Amygdala (tissue), 56 donors: ENCODE data around the gene RNF111.
"Not testable (repeated sequence)": the region's sequence is repeated elsewhere in the genome, so short reads cannot be mapped to it uniquely, and the experiment has no call there.

ENCODE experiments used
- DNase-seq, 56 donors: peaks; one replicate each; lab custom pipeline; 2025; lab: John Stamatoyannopoulos, UW

The RNF111 gene

DNA sequence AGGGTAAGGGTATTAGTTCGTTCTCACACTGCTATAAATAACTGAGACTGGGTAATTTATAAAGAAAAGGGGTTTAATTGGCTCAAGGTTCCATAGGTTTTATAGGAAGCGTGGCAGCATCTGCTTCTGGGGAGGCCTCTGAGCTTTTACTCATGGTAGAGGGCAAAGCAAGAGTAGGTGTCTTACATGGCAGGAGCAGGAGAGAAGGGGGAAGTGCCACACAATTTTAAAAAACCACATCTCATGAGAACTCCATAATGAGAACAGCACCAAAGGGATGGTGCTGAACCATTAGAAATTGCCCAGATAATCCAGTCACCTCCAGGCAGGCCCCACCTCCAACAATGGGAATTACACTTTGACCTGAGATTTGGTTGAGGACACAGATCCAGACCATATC, 12.2 kb downstream of the RNF111 start:
- DNase-seq, result no peak

DNA sequence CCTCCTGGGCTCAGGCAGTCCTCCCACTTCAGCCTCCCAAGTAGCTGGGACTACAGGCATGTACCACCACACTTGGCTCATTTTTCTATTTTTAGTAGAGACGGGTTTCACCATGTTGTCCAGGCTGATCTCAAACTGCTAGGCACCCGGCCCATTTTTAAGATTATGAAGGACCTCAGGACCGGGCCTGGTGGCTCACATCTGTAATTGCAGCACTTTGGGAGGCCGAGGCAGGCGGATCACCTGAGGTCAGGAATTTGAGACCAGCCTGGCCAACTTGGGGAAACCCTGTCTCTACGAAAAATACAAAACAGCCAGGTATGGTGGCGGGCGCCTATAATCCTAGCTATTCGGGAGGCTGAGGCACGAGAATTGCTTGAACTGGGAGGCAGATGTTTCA, 12.8 kb downstream of the RNF111 start:
- not testable (repeated sequence) for DNase-seq

DNA sequence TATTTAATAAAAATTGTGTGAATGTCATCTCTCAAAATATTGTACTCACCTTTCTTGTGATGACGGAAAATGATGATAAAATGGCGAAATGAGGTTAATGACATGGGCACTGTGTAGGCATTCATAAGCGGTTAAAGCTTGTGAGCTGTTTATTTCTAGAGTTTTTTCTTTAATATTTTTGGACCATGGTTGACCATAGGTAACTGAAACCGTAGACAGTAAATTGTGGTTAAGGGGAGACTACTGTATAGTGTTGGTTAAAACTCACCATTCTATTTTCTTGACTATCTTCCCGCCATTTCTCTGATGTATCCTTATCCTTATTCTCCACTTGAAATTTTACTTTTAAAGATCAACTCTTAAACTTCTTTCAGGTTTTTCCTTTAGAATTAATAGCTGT, 14.5 kb downstream of the RNF111 start:
- no peak for DNase-seq

DNA sequence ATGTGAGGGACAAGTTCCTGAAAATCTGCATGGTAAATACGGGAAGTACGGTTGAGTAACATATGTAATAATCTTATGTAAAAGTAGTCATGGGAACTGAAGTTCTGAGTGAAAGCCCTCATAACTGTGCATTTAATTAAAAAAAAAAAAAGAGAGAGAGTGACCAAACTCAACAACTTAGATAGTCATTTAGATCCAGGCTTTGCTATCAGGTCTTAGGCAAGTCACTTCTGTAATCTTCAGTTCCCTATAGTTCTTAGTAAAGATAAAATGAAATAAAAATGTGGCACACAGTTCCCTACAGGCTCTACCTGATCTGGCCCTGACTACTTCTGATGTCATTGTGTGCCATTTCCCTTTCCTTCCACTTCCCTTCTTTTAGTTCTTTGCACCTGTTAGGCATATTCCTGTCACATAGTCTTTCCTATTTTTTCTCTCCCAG, 15.0 kb downstream of the RNF111 start:
- DNase-seq, result no peak

DNA sequence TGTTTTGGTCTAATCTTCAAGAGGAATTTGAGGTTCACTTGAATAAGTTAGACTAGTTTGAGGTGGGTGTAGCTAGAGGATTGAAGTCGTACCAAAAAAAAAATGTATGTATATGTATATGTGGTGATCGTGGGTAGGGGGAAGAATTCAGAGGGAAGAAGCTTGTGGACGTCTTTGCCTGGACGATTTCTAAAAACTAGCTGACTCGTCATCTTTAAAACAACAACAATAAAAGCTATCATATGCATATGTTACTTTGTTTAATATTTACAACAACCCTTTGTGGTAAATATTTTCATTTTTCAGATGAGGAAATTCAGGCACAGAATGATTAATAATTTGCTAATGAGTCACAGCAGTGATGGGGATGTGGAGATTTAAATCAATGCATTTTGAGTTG, 18.1 kb downstream of the RNF111 start:
- DNase-seq, result no peak

DNA sequence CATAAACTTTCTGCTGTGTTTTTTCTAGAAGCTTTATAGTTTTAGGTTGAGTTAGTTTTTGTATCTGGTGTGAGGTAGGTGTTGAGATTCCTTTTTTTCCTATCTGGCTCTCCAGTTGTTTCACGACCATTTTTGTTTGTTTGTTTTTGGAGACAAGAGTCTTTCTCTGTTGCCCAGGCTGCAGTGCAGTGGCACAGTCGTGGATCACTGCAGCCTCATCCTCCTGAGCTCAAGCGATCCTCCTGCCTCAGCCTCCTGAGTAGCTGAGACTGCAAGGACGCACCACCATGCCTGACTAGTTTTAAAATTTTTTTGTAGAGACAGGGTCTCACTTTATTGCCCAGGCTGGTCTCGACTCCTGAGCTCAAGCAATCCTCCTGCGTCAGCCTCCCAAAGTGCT, 20.6 kb downstream of the RNF111 start:
- DNase-seq, result no peak

DNA sequence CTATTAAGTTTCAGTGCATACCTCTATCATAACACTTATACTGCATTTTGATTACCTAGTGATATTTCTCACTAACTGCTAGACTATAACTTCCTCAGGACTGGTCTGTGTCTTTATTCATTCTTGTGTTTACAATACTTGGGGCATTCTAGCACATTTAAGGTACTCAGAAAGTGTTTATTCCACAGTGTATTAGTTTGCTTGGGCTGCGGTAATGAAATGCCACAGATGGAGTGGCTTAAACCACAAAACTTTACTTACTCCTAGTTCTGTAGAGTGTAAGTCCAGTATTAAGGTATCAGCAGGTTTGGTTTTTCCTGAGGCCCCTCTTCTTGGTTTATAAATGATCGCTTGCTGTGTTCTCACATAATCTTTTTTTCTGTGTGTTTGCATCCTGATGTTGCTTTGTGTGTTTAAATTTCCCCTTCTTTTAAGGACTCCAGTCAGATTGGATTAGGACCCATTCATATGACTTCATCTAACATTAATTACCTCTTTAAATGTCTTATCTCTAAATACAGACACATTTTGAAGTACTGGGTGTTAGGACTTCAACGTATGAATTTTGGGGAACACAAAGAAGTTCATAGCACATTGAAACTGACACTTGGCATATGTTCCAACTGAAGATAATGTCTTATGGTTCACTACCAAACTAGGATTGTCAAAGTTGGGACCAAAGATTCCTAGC, 23.9 kb downstream of the RNF111 start:
- DNase-seq, result no peak

DNA sequence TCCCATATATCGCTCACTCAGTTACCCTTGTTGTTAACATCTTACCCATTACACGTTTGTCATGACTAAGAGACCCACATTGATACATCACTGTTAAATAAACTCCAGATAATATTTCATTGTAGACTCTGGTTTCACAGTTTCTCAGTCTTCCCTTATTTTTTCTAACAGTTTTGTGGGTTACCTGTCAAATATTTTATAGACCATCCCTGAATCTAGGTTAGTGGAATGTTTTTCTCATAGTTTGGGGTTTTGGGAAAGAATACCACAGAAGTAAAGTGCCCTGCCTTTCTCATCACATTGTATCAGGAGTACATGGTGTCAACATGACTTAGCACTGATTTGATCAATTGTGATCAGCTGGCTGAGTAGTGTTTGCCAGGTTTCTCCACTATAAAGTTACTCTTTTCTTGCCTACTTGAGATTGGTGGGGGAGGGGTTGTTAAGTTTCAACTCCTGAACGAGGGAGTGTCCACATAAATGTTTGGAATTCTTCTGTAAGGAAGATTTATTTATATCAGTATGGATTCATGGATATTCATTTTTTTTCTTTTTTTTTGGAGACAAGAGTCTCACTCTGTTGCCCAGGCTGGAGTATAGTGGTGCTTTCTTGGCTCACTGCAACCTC, 25.9 kb downstream of the RNF111 start:
- DNase-seq, result no peak

DNA sequence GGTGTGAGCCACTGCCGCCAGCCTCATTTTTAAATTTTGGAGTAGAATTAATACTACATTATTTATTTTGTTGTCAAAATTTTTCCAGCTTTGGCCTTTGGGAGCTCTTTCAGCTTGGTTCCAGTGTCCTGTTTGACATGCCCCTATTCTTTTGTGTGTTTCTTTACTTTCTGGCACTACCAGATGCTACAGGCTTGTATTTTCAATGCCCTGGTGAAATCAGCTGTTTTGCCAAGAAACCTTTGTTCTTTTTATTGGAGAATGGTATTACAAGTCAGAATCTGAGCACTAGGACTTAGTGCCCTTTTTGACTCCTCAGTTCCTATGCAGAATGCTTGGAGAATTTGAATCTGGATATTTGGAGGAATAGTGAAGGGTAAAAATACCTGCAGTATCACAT, 26.6 kb downstream of the RNF111 start:
- no peak for DNase-seq

DNA sequence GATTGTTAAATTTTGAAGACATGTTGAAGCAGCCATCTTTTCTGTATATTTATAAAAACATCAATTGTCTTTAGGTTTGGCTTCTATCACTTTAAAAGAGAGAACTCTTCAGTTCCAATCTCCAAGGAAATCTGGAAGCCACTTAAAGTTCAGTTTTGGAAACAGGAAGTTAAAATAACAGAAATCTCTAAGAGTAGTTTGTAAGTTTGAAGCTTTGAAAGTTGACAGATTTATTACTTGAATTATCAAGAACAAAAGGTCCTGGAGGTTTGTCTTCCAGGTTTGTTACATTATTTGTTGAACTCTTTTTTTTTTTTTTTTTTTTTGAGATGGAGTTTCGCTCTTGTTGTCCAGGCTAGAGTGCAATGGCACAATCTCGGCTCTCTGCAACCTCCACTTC, 30.0 kb downstream of the RNF111 start:
- DNase-seq, result no peak

DNA sequence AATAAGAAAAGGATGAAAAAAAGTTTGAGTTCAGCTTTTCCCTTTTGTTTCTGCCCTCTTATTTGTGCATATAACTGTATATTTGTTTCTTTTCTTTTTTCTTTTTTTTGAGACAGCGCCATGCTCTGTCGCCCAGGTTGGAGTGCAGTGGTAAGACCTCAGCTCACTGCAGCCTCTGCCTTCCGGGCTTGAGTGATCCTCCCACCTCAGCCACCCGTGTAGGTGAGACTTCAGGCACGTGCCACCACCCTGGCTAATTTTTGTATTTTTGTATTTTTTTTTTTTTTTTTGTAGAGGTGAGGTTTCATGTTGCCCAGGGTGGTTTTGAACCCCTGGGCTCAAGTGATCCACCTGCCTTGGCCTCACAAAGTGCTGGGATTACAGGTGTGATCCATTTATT, 31.4 kb downstream of the RNF111 start:
- no peak for DNase-seq

DNA sequence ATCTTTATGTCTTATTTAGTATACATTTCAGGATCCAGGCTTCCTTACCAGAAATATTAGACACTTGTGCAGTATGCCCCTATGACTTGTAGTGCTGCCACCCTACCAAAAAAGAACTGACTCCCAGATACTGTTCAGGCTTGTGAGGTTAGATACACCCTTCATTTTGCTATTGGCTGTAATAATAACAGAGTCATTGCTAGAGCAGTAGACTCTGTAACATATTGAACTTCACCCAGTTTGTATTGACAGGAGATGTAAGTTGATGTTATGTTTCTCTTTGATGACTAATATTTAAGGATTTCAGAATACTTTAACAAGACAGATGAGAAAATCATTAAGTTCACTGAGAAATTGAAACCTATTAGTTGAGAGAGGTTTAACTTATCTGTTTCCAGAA, 32.9 kb downstream of the RNF111 start:
- no peak for DNase-seq

DNA sequence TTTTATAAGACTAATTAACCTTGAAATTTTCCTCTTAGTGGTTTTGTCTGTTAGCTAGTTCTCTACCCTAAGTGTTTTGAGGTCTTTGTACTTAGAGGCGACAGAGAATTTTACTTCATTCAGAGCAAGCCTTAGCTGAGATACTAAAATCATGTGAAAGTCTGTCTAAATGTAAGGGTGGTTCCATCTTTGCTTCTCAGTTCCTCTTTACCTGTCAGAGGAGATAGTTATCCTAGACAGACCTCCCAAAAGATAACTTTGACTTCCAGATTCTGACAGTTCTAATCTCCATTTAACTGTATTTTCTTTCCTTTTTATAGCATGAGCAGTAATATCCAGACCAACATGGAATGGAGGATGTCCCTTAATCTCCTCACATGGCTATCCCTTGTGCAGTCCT, 34.7 kb downstream of the RNF111 start:
- DNase-seq, result no peak

DNA sequence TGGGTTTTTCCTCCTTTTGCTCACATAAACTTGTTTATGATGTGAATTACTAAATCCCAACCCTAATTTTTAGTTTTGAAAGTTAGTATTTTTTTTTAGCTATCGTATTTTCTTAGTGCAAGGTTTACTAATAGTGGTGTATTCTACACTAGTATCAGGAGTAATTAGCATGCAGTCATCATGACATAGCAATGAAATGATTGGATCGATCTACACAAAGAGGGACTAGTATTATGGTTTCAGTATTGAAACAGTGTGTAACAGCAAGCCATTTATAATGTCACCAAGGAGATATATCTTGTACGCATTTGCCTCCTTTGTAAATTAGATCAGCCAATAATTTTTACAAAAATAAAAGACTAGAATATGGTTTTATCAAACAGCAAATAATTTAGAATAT, 38.7 kb downstream of the RNF111 start:
- DNase-seq, result no peak

DNA sequence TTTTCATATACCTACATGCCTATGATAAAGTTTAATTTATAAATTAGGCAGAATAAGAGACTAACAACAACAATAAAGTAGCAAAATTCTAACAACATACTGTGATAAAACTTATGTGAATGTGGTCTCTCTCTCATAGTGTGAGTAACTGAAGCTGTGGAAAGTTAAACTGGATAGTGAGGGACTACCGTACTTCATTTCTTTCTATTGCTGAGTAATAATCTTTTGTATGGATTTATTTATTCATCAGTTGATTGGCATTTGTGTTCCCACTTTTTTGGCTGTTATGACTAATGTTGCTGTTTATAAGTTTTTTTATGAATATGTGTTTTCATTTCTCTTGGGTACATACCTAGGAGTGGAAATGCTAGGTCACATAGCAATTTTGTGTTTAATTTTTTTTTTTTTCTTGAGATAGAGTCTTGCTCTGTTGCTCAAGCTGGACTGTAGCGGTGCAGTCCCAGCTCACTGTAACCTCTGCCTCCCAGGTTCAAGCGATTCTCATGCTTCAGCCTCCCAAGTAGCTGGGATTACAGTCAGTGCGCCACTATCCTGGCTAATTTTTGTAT, 41.0 kb downstream of the RNF111 start:
- no peak for DNase-seq

DNA sequence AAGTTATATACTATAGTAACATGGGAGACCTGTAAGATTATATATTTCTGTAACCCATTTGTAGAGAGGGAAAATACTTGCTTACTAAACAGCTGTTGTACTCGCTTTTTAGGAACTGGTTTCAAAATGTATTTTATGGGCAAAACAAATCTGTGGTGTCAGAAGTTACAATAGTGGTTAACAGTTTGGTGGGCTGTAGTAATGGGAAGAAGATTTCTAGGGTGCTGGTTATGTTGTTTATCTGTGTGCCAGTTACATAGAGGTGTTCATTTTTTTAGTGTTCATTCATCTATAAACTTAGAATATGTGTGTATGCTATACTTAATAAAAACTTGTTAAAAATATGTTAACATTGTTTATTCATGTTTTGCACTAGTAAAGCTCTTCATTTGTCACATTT, 42.1 kb downstream of the RNF111 start:
- no peak for DNase-seq

DNA sequence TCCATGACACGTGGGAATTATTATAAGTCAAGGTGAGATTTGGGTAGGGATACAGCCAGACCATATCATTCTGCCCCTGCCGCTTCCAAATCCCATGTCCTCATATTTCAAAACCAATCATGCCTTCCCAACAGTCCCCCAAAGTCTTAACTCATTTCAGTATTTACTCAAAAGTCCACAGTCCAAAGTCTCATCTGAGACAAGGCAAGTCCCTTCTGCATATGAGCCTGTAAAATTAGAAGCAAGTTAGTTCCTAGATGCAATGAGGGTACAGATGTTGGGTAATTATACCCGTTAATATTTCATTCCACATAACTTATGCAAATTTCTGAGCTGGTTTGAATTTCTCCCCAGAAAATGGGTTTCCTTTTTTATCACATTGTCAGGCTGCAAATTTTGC, 47.7 kb downstream of the RNF111 start:
- DNase-seq, result no peak

DNA sequence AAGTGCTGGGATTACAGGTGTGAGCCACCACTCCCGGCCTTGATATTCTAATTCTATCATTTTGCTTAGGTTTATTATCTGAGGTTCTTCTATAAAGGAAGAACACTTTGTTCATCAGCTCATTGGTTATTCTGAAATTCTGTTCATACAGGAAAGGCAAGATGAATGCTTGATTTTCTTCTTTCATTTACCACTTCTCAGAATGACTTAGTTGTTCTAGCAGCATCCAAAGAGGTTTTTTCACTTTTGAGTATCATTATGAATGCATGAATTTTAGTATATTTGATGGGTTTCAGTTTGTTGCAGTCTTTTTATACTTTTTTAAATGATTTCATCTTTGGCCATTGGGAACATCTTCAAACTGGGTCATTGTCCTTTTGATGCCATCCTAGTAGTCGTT, 51.8 kb downstream of the RNF111 start:
- no peak for DNase-seq

DNA sequence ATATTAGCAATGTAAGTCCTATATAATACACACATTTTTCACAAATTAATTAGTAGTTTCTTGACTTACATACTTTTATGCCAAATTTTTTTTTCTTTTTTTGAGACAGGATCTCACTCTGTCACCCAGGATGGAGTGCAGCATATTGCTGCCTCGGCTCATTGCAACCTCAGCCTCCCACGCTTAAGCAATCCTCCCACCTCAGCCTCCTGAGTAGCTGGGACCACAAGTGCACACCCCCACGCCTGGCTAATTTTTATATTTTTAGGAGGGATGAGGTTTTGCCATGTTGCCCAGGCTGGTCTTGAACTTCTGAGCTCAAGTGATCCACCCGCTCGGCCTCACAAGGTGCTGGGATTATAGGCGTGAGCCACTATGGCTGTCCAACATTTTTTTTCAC, 54.6 kb downstream of the RNF111 start:
- peak in 1 of 56 donors; percentile 2 for DNase-seq

DNA sequence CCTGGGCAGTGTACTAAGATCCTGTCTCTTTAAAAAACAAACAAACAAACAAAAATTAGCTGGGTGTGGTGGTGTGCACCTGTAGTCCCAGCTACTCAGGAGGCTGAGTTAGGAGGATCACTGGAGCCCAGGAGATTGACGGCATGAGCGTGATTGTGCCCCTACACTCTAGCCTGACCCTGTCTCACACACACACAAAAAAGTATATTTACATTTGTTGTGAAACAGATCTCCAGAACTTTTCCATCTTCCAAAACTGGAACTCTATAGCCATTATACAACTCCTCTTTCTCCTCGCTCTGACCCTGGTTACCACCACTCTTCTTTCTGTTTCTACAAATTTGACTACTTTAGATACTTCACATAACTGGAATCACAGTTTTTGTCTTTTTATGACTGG, 61.4 kb downstream of the RNF111 start:
- no peak for DNase-seq

DNA sequence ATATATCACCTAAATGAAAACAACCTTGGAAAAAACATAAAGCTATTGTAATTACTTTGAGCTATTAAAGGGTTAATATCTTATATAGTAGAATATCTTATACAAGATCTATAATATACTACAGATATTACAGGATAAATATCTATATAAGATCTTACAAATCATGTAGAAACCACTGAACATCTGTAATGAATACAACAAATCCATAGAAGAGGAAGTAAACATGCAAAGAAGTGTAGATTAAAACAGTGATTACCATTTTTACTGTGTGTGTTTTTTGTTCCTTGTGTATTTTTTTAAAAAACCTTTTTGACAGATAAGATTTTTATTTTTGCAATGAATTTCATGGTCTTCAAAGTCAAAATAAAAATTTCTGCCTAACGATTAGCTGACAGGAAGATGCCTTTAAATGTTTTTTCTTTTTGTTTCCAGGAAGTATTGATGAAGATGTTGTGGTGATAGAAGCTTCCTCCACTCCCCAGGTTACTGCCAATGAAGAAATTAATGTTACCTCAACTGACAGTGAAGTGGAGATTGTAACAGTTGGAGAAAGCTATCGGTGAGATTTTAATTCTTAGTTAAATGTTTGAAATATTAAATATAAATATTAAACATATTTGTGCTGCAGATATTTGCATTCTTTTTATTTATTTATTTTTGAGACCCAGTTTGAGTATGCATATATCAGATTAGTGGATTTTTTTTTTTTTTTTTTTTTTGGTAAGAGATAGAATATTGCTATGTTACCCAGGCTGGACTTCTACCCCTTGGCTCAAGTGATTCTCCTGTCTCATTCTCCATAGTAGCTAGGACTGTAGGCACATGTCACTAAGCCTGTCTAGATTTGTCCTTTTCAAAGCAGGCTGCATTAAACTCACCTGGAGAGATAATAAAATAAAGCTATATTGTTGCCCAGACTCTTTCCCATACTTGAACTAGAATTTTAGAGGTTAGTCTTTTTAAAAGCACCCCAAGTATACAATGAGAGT, 64.7 kb downstream of the RNF111 start:
- DNase-seq, result no peak
